HepG2 (cell line): ENCODE data around the gene C1QBP. TPM values are rescaled to one million over a fixed set of nuclear protein-coding genes. Genes with fewer than 3 reads are reported as not detected.
A peak's percentile ranks its signal among the peaks of the same experiment; 100 is the strongest.

Source experiments
- BRCA1 ChIP-seq: sonication (generic); formaldehyde crosslinking; IDR thresholded peaks from 2 replicates; pipeline ENCODE4 v1.4.0; 2020; ENCODE audit warnings: missing genetic modification reagents
- DPF2 ChIP-seq: sonication (generic); formaldehyde crosslinking; IDR thresholded peaks from 2 replicates; pipeline ENCODE4 v1.4.0; 2020; ENCODE audit warnings: mild to moderate bottlenecking, low read depth, missing genetic modification reagents, borderline replicate concordance
- FOXC1 ChIP-seq: sonication (generic); formaldehyde crosslinking; IDR thresholded peaks from 2 replicates; pipeline ENCODE4 v1.8.0; 2022; ENCODE audit warnings: mild to moderate bottlenecking, missing genetic modification reagents, borderline replicate concordance
- HNF4G ChIP-seq, 2 experiments: sonication (generic) in 1 of 2; formaldehyde crosslinking in 1 of 2; IDR thresholded peaks; 2 replicates each; pipeline versions ENCODE4 v1.4.0 to v1.6.1; 2011 to 2020; ENCODE audit warnings: borderline replicate concordance in 2 of 2, low read depth in 2 of 2, mild to moderate bottlenecking in 2 of 2, low read length in 1 of 2, missing genetic modification reagents in 1 of 2, moderate library complexity in 1 of 2
- JDP2 ChIP-seq: sonication (generic); formaldehyde crosslinking; IDR thresholded peaks from 2 replicates; pipeline ENCODE4 v1.8.1; 2022; ENCODE audit warnings: missing genetic modification reagents, borderline replicate concordance
- MNT ChIP-seq: fragments of 450-650 bp; IDR thresholded peaks from 2 replicates; pipeline ENCODE4 v1.6.1; 2016
- MXD3 ChIP-seq: IDR thresholded peaks from 2 replicates; pipeline ENCODE4 v1.6.1; 2016; ENCODE audit warnings: mild to moderate bottlenecking, missing biosample characterization, missing genetic modification reagents
- NFE2L1 ChIP-seq: sonication (generic); formaldehyde crosslinking; IDR thresholded peaks from 2 replicates; pipeline ENCODE4 v1.4.0; 2020; ENCODE audit warnings: missing genetic modification reagents, mild to moderate bottlenecking, borderline replicate concordance
- NFE2L2 ChIP-seq: fragments of 150-350 bp; IDR thresholded peaks from 2 replicates; pipeline ENCODE4 v1.6.1; 2014; ENCODE audit warnings: low read length
- NR2F1 ChIP-seq, 2 experiments: fragments of 450-650 bp in 1 of 2; formaldehyde crosslinking in 1 of 2; IDR thresholded peaks; 2 replicates each; pipeline versions ENCODE4 v1.5.0 to v1.6.1; 2016 to 2020; ENCODE audit warnings: mild to moderate bottlenecking in 1 of 2, missing compliant biosample characterization in 1 of 2, missing genetic modification reagents in 1 of 2, moderate library complexity in 1 of 2
- PITX1 ChIP-seq: sonication (generic); formaldehyde crosslinking; IDR thresholded peaks from 2 replicates; pipeline ENCODE4 v1.5.1; 2020; ENCODE audit warnings: mild to moderate bottlenecking, missing genetic modification reagents
- RAD21 ChIP-seq: fragments of 450-650 bp; formaldehyde crosslinking; IDR thresholded peaks from 2 replicates; pipeline ENCODE4 v1.5.0; 2020; ENCODE audit warnings: mild to moderate bottlenecking
- RXRB ChIP-seq: IDR thresholded peaks from 2 replicates; pipeline ENCODE4 v1.6.1; 2016; ENCODE audit warnings: borderline replicate concordance, missing genetic modification reagents, missing compliant biosample characterization
- SCMH1 ChIP-seq: sonication (generic); formaldehyde crosslinking; IDR thresholded peaks from 2 replicates; pipeline ENCODE4 v1.9.0; 2021; ENCODE audit warnings: missing genetic modification reagents, mild to moderate bottlenecking, borderline replicate concordance
- TCF7L2 ChIP-seq: IDR thresholded peaks from 2 replicates; pipeline ENCODE4 v1.6.1; 2011; ENCODE audit warnings: mild to moderate bottlenecking, low read depth, low read length, moderate library complexity
- ZBTB34 ChIP-seq: sonication (generic); formaldehyde crosslinking; IDR thresholded peaks from 2 replicates; pipeline ENCODE4 v1.8.0; 2022; ENCODE audit warnings: mild to moderate bottlenecking, missing genetic modification reagents
- ZBTB7B ChIP-seq: sonication (generic); formaldehyde crosslinking; IDR thresholded peaks from 2 replicates; pipeline ENCODE4 v1.4.0; 2020; ENCODE audit warnings: missing genetic modification reagents
- ZNF230 ChIP-seq: sonication (generic); formaldehyde crosslinking; IDR thresholded peaks from 2 replicates; pipeline ENCODE4 v1.4.0; 2020; ENCODE audit warnings: mild to moderate bottlenecking, missing genetic modification reagents
- ZNF251 ChIP-seq: sonication (generic); formaldehyde crosslinking; IDR thresholded peaks from 2 replicates; pipeline ENCODE4 v1.9.0; 2021; ENCODE audit warnings: mild to moderate bottlenecking, missing genetic modification reagents
- ZNF414 ChIP-seq: sonication (generic); formaldehyde crosslinking; IDR thresholded peaks from 2 replicates; pipeline ENCODE4 v1.5.0; 2020; ENCODE audit warnings: missing genetic modification reagents
- ZNF557 ChIP-seq: sonication (generic); formaldehyde crosslinking; IDR thresholded peaks from 2 replicates; pipeline ENCODE4 v1.4.0; 2020; ENCODE audit warnings: missing genetic modification reagents
- ZNF614 ChIP-seq: IDR thresholded peaks from 2 replicates; pipeline ENCODE4 v1.6.1; 2018; ENCODE audit warnings: missing biosample characterization, missing genetic modification reagents, inconsistent platforms, borderline replicate concordance
- ZNF616 ChIP-seq: sonication (generic); formaldehyde crosslinking; IDR thresholded peaks from 2 replicates; pipeline ENCODE4 v1.5.0; 2020; ENCODE audit warnings: low read depth, mild to moderate bottlenecking, missing genetic modification reagents
- ZNF777 ChIP-seq: sonication (generic); formaldehyde crosslinking; IDR thresholded peaks from 2 replicates; pipeline ENCODE4 v1.4.0; 2020; ENCODE audit warnings: missing genetic modification reagents
- ZSCAN12 ChIP-seq: sonication (generic); formaldehyde crosslinking; IDR thresholded peaks from 2 replicates; pipeline ENCODE4 v1.9.0; 2021; ENCODE audit warnings: mild to moderate bottlenecking, missing genetic modification reagents
- polyA plus RNA-seq, 8 experiments: library from polyadenylated mRNA; depleted of rRNA in 3 of 8; stranded (reverse) in 7 of 8; unstranded in 1 of 8; fragments of >200 nt; fragmentation: Illumina TruSeq in 4 of 8; extraction: Trizol in 4 of 8; gene quantifications; 2 replicates each; pipeline versions ENCODE4 v1.2.1 to v1.2.3, GENCODE V29; 2011 to 2016; ENCODE audit warnings: low read depth in 4 of 8, missing spikeins in 1 of 8, mixed read lengths in 1 of 8; ENCODE audit not compliant: insufficient read depth in 1 of 8
- total RNA-seq, 5 experiments: library from RNA; depleted of rRNA; stranded (reverse); fragments of >200 nt; fragmentation: Illumina TruSeq; extraction: Trizol; gene quantifications; 2 replicates each; pipeline ENCODE4 v1.2.3, GENCODE V29; 2016; ENCODE audit warnings: low read depth in 1 of 5

C1QBP gene
- total and polyA plus RNA-seq, 2 of the 13 experiments (the other 11 are each of a cell fraction or from before 2014, with no cell fraction given), result 219 to 680 TPM

GRCh38 chr17:5486206-5487124 is 47.5 kb upstream of the C1QBP start, which contains the start of gene MIS12 (continued):
- peak; percentile 73; the same call in 1 of the 2 replicates for TF ChIP-seq ZNF614 (CRISPR knock-in tag)
- TF ChIP-seq MXD3 (CRISPR knock-in tag), result peak; percentile 70; the same call in 1 of the 2 replicates
- TF ChIP-seq TCF7L2, result no peak
- 0 out of 2 replicates have a peak, but pooled peaks have one; percentile 55 for TF ChIP-seq ZNF616 (CRISPR knock-in tag)
- TF ChIP-seq NFE2L1 (CRISPR knock-in tag), result no peak
- no peak for TF ChIP-seq JDP2
- no peak for TF ChIP-seq ZBTB34 (CRISPR knock-in tag)
- peak; percentile 91 for TF ChIP-seq FOXC1 (CRISPR knock-in tag)
- 0 out of 2 replicates have a peak, but pooled peaks have one; percentile 46 for TF ChIP-seq ZNF777 (CRISPR knock-in tag)
- 0 out of 2 replicates have a peak, but pooled peaks have one; percentile 74 for TF ChIP-seq ZNF557 (CRISPR knock-in tag)
- peak; percentile 57 for TF ChIP-seq RXRB (CRISPR knock-in tag)
- no peak for TF ChIP-seq MNT
- no peak for TF ChIP-seq HNF4G (IDR thresholded peaks at IDR 0.05; ENCODE audit: borderline replicate concordance, low read depth, low read length)
- no peak; the same call in 1 of the 2 replicates for TF ChIP-seq HNF4G (CRISPR knock-in tag; IDR thresholded peaks at IDR 0.05; ENCODE audit: borderline replicate concordance, low read depth)
- TF ChIP-seq PITX1, result peak; percentile 64; the same call in 1 of the 2 replicates
- TF ChIP-seq ZBTB7B, result no peak; the same call in 1 of the 2 replicates
- no peak for TF ChIP-seq DPF2 (CRISPR knock-in tag)
- TF ChIP-seq ZNF251 (CRISPR knock-in tag), result no peak
- TF ChIP-seq BRCA1 (CRISPR knock-in tag), result no peak
- no peak for TF ChIP-seq SCMH1 (CRISPR knock-in tag)
- TF ChIP-seq ZNF414, result peak; percentile 86; the same call in 1 of the 2 replicates
- no peak for TF ChIP-seq ZNF230 (CRISPR knock-in tag)
- TF ChIP-seq RAD21 (CRISPR knock-in tag), result peak; percentile 38; the same call in 1 of the 2 replicates
- TF ChIP-seq ZSCAN12 (CRISPR knock-in tag), result no peak
- no peak for TF ChIP-seq NFE2L2
- TF ChIP-seq NR2F1 (CRISPR knock-in tag; IDR thresholded peaks at IDR 0.05), result peak in 1 of 2 experiments; percentile 43; a peak in 1 of 4 replicates
